ENCODE data around the gene ESPNL.

DNA sequence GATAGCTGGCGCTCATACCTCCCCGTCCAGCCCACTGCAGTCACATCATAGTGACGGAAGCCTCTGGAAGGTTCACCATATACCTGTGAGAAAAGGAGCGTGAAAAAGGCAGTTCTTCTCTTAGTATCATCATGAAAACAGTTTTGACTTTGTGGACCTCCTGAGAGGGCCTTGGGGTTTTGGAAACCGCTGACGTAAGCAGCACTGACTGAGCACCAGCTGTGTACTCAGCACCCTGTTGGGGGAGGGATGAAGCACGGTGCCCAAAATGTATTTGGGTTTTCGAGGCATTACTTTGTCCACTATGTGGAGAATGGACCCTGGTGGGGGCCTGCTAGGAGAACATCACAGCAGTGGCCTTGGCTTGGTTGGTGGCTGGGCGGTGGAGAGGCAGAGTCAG is 33.9 kb upstream of the ESPNL start:
- TF ChIP-seq, protein P1, sequence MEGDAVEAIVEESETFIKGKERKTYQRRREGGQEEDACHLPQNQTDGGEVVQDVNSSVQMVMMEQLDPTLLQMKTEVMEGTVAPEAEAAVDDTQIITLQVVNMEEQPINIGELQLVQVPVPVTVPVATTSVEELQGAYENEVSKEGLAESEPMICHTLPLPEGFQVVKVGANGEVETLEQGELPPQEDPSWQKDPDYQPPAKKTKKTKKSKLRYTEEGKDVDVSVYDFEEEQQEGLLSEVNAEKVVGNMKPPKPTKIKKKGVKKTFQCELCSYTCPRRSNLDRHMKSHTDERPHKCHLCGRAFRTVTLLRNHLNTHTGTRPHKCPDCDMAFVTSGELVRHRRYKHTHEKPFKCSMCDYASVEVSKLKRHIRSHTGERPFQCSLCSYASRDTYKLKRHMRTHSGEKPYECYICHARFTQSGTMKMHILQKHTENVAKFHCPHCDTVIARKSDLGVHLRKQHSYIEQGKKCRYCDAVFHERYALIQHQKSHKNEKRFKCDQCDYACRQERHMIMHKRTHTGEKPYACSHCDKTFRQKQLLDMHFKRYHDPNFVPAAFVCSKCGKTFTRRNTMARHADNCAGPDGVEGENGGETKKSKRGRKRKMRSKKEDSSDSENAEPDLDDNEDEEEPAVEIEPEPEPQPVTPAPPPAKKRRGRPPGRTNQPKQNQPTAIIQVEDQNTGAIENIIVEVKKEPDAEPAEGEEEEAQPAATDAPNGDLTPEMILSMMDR (IDR thresholded peaks at IDR 0.05): no peak
- TF ChIP-seq POLR2A (IDR thresholded peaks at IDR 0.05): no peak

Data from lower leg skin (tissue), 3 donors.